ENCODE data around the gene ZBED1.

DNA sequence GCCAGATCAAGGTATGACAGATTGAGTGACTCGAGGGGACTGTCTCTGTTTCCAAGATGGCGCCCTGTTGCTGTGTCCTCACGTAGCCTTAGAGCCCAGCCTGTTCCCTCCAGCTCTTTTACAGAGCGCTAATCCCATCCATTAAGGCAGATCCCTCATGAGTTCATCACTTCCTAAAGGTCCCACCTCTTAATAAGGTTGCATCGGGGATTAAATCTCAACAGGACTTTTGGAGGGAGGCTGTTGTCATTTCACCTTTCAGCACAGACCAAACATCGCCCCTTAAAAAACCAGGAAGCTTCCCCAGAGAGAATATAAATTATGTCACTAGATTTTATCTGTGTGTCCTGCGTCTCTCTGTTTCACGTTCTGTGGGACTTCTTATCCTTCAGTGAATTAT, 32.6 kb upstream of the ZBED1 start:
- TF ChIP-seq POLR2A (IDR thresholded peaks at IDR 0.05; ENCODE audit: low read depth, low read length) (no peak), TAF1 (IDR thresholded peaks at IDR 0.05; ENCODE audit: borderline replicate concordance, low read depth, low read length) (no peak), POLR2AphosphoS5 (IDR thresholded peaks at IDR 0.05; ENCODE audit: low read depth, low read length) (no peak)
